Upper lobe of right lung (tissue), 1 donor: ENCODE results near the gene STXBP3. TPM values are rescaled to one million over a fixed set of nuclear protein-coding genes. Genes with fewer than 3 reads are reported as not detected.

Experiments used
- ATAC-seq: fragments of 200-7000 bp; cut with Tn5 transposase; one replicate; pipeline ENCODE4 v1.9.1; 2020; ENCODE audit warnings: mild to moderate bottlenecking, moderate library complexity
- DNase-seq: peaks from one replicate; pipeline ENCODE4 v3.0.0-alpha.2; 2020
- H3K27ac ChIP-seq: fragments of 200-600 bp; one replicate; pipeline ENCODE4 v1.8.0; 2022
- H3K27me3 ChIP-seq: fragments of 200-600 bp; one replicate; pipeline ENCODE4 v1.8.0; 2022; ENCODE audit warnings: mild to moderate bottlenecking
- H3K36me3 ChIP-seq: fragments of 200-600 bp; one replicate; pipeline ENCODE4 v1.8.0; 2022
- H3K4me1 ChIP-seq: fragments of 200-600 bp; one replicate; pipeline ENCODE4 v1.8.0; 2022
- H3K4me3 ChIP-seq: fragments of 200-600 bp; one replicate; pipeline ENCODE4 v1.8.0; 2022; ENCODE audit warnings: mild to moderate bottlenecking
- H3K9me3 ChIP-seq: fragments of 200-600 bp; one replicate; pipeline ENCODE4 v1.8.0; 2022
- CTCF ChIP-seq: fragments of 200-600 bp; IDR thresholded peaks from one replicate; pipeline ENCODE4 v1.8.0; 2022; ENCODE audit warnings: antibody characterized with exemption
- intact Hi-C: fragments of 100-400 bp; cut with DNase I; formaldehyde crosslinking; loops from one replicate; pipeline ENCODE4 v1.11.0; 2022
- total RNA-seq: library from RNA; stranded (reverse); fragmentation: NEBNext Ultra II Directional; extraction: Animal tissue kit (Norgen Biotek cat#: 25700); gene quantifications from one replicate; pipeline ENCODE4 v1.2.1, GENCODE V29; 2021
- donor health status: DM: no; HTN: yes; CAD: no; lungs with severe emphysema.

STXBP3 gene
- total RNA-seq, 1 donor from 2014 or later = 54.1 TPM

- Histone ChIP-seq H3K36me3 (no peaks in the 10 kb centered on the region), H3K9me3 (no peaks in the 10 kb centered on the region), H3K4me3 (no peak overlapping the region), H3K4me1 (peaks cover 9% of the 10 kb centered on the region), H3K27me3 (no peaks in the 10 kb centered on the region), H3K27ac (no peak overlapping the region)
- TF ChIP-seq CTCF = no peak
- no peak for ATAC-seq
- no peak for DNase-seq
- intact Hi-C loops = no loop called here
Measured at GRCh38 chr1:108848806-108849205, 102.3 kb downstream of the STXBP3 start.

GRCh38 chr1:108850929-108851328 lies 104.5 kb downstream of the STXBP3 start:
- intact Hi-C loops = no loop called here
- H3K4me3 ChIP-seq = no peak overlapping the region
- peaks cover 11% of the 10 kb centered on the region for H3K4me1 ChIP-seq
- DNase-seq (no peak), ATAC-seq (no peak)
- no peaks in the 10 kb centered on the region for H3K36me3 ChIP-seq
- H3K9me3 ChIP-seq = no peaks in the 10 kb centered on the region
- peak overlapping the region; percentile 58 for H3K27ac ChIP-seq
- no peaks in the 10 kb centered on the region for H3K27me3 ChIP-seq
- no peak for TF ChIP-seq CTCF

- Histone ChIP-seq H3K27me3 (no peaks in the 10 kb centered on the region), H3K9me3 (no peaks in the 10 kb centered on the region), H3K36me3 (no peaks in the 10 kb centered on the region), H3K27ac (peak overlapping the region; percentile 58), H3K4me1 (peaks cover 11% of the 10 kb centered on the region), H3K4me3 (no peak overlapping the region)
- intact Hi-C loops = no loop called here
- DNase-seq (no peak), ATAC-seq (no peak)
- TF ChIP-seq CTCF = no peak
Measured at GRCh38 chr1:108851567-108851966, 105.1 kb downstream of the STXBP3 start.

GRCh38 chr1:108852221-108852975 lies 105.9 kb downstream of the STXBP3 start:
- H3K9me3 ChIP-seq = no peaks in the 10 kb centered on the region
- no peak for TF ChIP-seq CTCF
- DNase-seq = no peak
- H3K36me3 ChIP-seq = no peaks in the 10 kb centered on the region
- intact Hi-C loops = no loop called here
- H3K4me1 ChIP-seq = peaks cover 11% of the 10 kb centered on the region
- ATAC-seq = no peak
- peak overlapping the region; percentile 58 for H3K27ac ChIP-seq
- no peak overlapping the region for H3K4me3 ChIP-seq
- H3K27me3 ChIP-seq = no peaks in the 10 kb centered on the region

- Histone ChIP-seq H3K36me3 (no peaks in the 10 kb centered on the region), H3K27me3 (no peaks in the 10 kb centered on the region), H3K9me3 (no peaks in the 10 kb centered on the region), H3K4me3 (no peak overlapping the region), H3K4me1 (peaks cover 11% of the 10 kb centered on the region), H3K27ac (no peak overlapping the region)
- no peak for DNase-seq
- no peak for TF ChIP-seq CTCF
- intact Hi-C loops = no loop called here
- no peak for ATAC-seq
Measured at GRCh38 chr1:108854221-108855019, 107.9 kb downstream of the STXBP3 start.
